AG04450 (cell line): ENCODE measurements around the gene PPM1N. TPM values are rescaled to one million over a fixed set of nuclear protein-coding genes. Genes with fewer than 3 reads are reported as not detected.

ENCODE experiments used
- CTCF ChIA-PET: fragments of 300-600, 350-600 bp; formaldehyde crosslinking; extraction: SDS; loops from one replicate; lab custom pipeline; 2022; ENCODE audit warnings: antibody characterized with exemption, inconsistent platforms; lab: Charles Lee
- POLR2A ChIA-PET: fragments of 350-600 bp; formaldehyde crosslinking; extraction: SDS; loops from one replicate; lab custom pipeline; 2021; ENCODE audit warnings: antibody characterized with exemption, inconsistent platforms; lab: Yijun Ruan, JAX
- DNase-seq: peaks from one replicate; pipeline ENCODE4 v3.0.0-alpha.2; 2011; ENCODE audit warnings: low read depth, low spot score
- H3K27ac ChIP-seq: one replicate; pipeline ENCODE4 v1.5.1; 2012; ENCODE audit warnings: low read depth, low read length, control low read depth
- H3K27me3 ChIP-seq: one replicate; pipeline ENCODE4 v1.6.0; 2012; ENCODE audit warnings: low read length; ENCODE audit not compliant: control insufficient read depth, insufficient read depth
- H3K4me3 ChIP-seq: 2 replicates; pipeline ENCODE4 v1.5.1; 2011; ENCODE audit warnings: mild to moderate bottlenecking, low read depth, low read length, control low read depth
- H3K9me3 ChIP-seq: 2 replicates; pipeline ENCODE4 v1.5.1; 2012; ENCODE audit warnings: low read length; ENCODE audit not compliant: control insufficient read depth, insufficient read depth
- CTCF ChIP-seq: IDR thresholded peaks from 2 replicates; pipeline ENCODE4 v1.5.1; 2011; ENCODE audit warnings: low read depth, low read length, control low read depth, inconsistent platforms
- polyA plus RNA-seq: library from polyadenylated mRNA; depleted of rRNA; stranded (reverse); fragments of >200 nt; gene quantifications from 2 replicates; pipeline ENCODE4 v1.2.3, GENCODE V29; 2011

The PPM1N gene
- polyA plus RNA-seq, 1 experiment, result 1.5 TPM

- DNase-seq, result no peak
- peaks cover 4% of the 10 kb centered on the region for H3K27me3 ChIP-seq
- H3K27ac ChIP-seq, result no peak overlapping the region
- H3K4me3 ChIP-seq, result no peak overlapping the region
- POLR2A ChIA-PET, result no interaction called here
- peaks cover 3% of the 10 kb centered on the region; the same call in 1 of the 2 replicates for H3K9me3 ChIP-seq
- CTCF ChIA-PET, result interaction anchor here (1.3 kb wide), 1 partner anchor 63 kb away, joined by 3 read pairs; no protein-coding TSS in a partner anchor
- no peak for TF ChIP-seq CTCF
These were observed 3.9 kb downstream of the PPM1N start for GRCh38 chr19:45502111-45502510.

- ChIA-PET POLR2A (no interaction called here), CTCF (interaction anchor here (1.8 to 2.6 kb wide), 2 partner anchors 19 to 25 kb away, joined by 7 to 13 read pairs; no protein-coding TSS in a partner anchor)
These were observed 5.7 kb downstream of the PPM1N start for GRCh38 chr19:45503909-45504308.

GRCh38 chr19:45505151-45505995 lies 7.1 kb downstream of the PPM1N start:
- ChIA-PET POLR2A (interaction anchor here (0.6 kb wide), 1 partner anchor 25 kb away, joined by 10 read pairs; no protein-coding TSS in a partner anchor), CTCF (interaction anchor here (0.9 to 2.6 kb wide), 3 partner anchors 11 to 27 kb away, joined by 5 to 13 read pairs (median 7); no protein-coding TSS in a partner anchor)
- peak overlapping the region; percentile 87 for H3K27ac ChIP-seq
- no peak for DNase-seq
- H3K27me3 ChIP-seq, result no peaks in the 10 kb centered on the region
- no peak for TF ChIP-seq CTCF
- no peak overlapping the region for H3K4me3 ChIP-seq
- no peaks in the 10 kb centered on the region; the same call in 1 of the 2 replicates for H3K9me3 ChIP-seq

More at GRCh38 chr19:45503909-45504308, 5.7 kb downstream of the PPM1N start:
- TF ChIP-seq CTCF, result no peak
- Histone ChIP-seq H3K27me3 (peaks cover 4% of the 10 kb centered on the region), H3K9me3 (peaks cover 3% of the 10 kb centered on the region; the same call in 1 of the 2 replicates), H3K4me3 (no peak overlapping the region), H3K27ac (no peak overlapping the region)
- no peak for DNase-seq

- peak overlapping the region; percentile 87 for H3K27ac ChIP-seq
- peak overlapping the region; percentile 95 for H3K4me3 ChIP-seq
- ChIA-PET POLR2A (interaction anchor here (0.6 kb wide), 1 partner anchor 25 kb away, joined by 10 read pairs; no protein-coding TSS in a partner anchor), CTCF (interaction anchor here (2.6 kb wide), 1 partner anchor 21 kb away, joined by 13 read pairs; no protein-coding TSS in a partner anchor)
- H3K9me3 ChIP-seq, result no peaks in the 10 kb centered on the region; the same call in 1 of the 2 replicates
- TF ChIP-seq CTCF, result no peak
- H3K27me3 ChIP-seq, result no peaks in the 10 kb centered on the region
- DNase-seq, result no peak
These were observed 7.7 kb downstream of the PPM1N start for GRCh38 chr19:45505996-45506245.
